IPS-15b (cell line): ENCODE data around the gene LHFPL2.
"Not testable (repeated sequence)": the region's sequence is repeated elsewhere in the genome, so short reads cannot be mapped to it uniquely, and the experiment has no call there.

Experiments
- H3K27me3 ChIP-seq: one replicate; pipeline ENCODE4 v1.6.1; 2013; ENCODE audit warnings: low read length; ENCODE audit not compliant: control insufficient read depth, insufficient read depth
- H3K36me3 ChIP-seq: one replicate; pipeline ENCODE4 v1.6.1; 2013; ENCODE audit warnings: low read length; ENCODE audit not compliant: control insufficient read depth, insufficient read depth
- H3K4me1 ChIP-seq: one replicate; pipeline ENCODE4 v1.6.1; 2013; ENCODE audit warnings: mild to moderate bottlenecking, low read length; ENCODE audit not compliant: control insufficient read depth, insufficient read depth
- H3K4me3 ChIP-seq: one replicate; pipeline ENCODE4 v1.5.1; 2013; ENCODE audit warnings: low read depth, low read length
- H3K9ac ChIP-seq: one replicate; pipeline ENCODE4 v1.6.1; 2013; ENCODE audit warnings: low read depth, mild to moderate bottlenecking, low read length
- H3K9me3 ChIP-seq: one replicate; pipeline ENCODE4 v1.6.1; 2013; ENCODE audit warnings: mild to moderate bottlenecking, low read length; ENCODE audit not compliant: control insufficient read depth, insufficient read depth

LHFPL2 gene

GRCh38 chr5:78677777-78678668 is 29.5 kb upstream of the LHFPL2 start:
- H3K9ac ChIP-seq = no peak overlapping the region
- H3K36me3 ChIP-seq = no peaks in the 10 kb centered on the region
- no peaks in the 10 kb centered on the region for H3K27me3 ChIP-seq
- H3K4me1 ChIP-seq = no peaks in the 10 kb centered on the region
- peaks cover 4% of the 10 kb centered on the region for H3K9me3 ChIP-seq
- no peak overlapping the region for H3K4me3 ChIP-seq

GRCh38 chr5:78675956-78676730 is 27.6 kb upstream of the LHFPL2 start:
- H3K36me3 ChIP-seq = no peaks in the 10 kb centered on the region
- H3K27me3 ChIP-seq = no peaks in the 10 kb centered on the region
- no peaks in the 10 kb centered on the region for H3K9me3 ChIP-seq
- no peaks in the 10 kb centered on the region for H3K4me1 ChIP-seq
- no peak overlapping the region for H3K9ac ChIP-seq
- H3K4me3 ChIP-seq = no peak overlapping the region

DNA sequence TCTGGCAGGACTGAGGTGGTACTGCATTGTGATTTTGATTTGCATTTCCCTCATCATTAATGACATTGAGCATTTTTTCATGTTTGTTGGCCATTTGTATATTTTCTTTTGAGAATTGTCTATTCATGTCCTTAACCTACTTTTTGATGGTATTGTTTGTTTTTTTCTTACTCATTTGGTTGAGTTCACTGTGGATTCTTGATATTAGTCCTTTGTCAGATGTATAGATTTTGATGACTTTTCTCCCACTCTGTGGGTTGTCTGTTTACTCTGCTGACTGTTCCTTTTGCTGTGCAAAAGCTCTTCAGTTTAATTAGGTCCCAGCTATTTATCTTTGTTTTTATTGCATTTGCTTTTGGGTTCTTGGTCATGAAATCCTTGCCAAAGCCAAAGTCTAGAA is 25.3 kb upstream of the LHFPL2 start:
- not testable (repeated sequence) for H3K27me3 ChIP-seq, H3K4me1 ChIP-seq, H3K36me3 ChIP-seq, H3K9ac ChIP-seq, H3K9me3 ChIP-seq, H3K4me3 ChIP-seq

GRCh38 chr5:78672154-78672553 is 23.6 kb upstream of the LHFPL2 start:
- no peaks in the 10 kb centered on the region for H3K36me3 ChIP-seq
- no peaks in the 10 kb centered on the region for H3K9me3 ChIP-seq
- H3K9ac ChIP-seq = no peak overlapping the region
- H3K27me3 ChIP-seq = no peaks in the 10 kb centered on the region
- no peak overlapping the region for H3K4me3 ChIP-seq
- no peaks in the 10 kb centered on the region for H3K4me1 ChIP-seq

DNA sequence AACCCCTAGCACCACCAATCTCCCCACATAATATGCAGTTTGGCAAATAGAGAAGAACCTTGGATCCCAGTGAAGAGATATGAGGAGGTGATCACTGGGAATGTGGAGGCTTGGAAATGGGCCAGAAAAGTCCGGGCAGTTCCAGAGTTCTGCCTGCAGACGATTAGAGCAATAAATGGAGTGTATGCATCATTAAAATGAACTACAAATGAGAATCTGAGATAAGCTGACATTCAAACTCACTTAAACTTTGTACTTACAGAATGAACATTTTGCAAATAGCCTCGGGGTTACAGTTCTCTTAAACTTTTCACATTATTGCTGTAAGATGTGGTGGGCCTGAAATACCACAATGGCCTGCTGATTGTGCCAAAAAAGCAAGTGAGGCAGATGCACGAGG is 23.0 kb upstream of the LHFPL2 start:
- no peaks in the 10 kb centered on the region for H3K27me3 ChIP-seq
- no peaks in the 10 kb centered on the region for H3K9me3 ChIP-seq
- no peaks in the 10 kb centered on the region for H3K36me3 ChIP-seq
- H3K4me3 ChIP-seq = no peak overlapping the region
- H3K4me1 ChIP-seq = no peaks in the 10 kb centered on the region
- H3K9ac ChIP-seq = no peak overlapping the region

DNA sequence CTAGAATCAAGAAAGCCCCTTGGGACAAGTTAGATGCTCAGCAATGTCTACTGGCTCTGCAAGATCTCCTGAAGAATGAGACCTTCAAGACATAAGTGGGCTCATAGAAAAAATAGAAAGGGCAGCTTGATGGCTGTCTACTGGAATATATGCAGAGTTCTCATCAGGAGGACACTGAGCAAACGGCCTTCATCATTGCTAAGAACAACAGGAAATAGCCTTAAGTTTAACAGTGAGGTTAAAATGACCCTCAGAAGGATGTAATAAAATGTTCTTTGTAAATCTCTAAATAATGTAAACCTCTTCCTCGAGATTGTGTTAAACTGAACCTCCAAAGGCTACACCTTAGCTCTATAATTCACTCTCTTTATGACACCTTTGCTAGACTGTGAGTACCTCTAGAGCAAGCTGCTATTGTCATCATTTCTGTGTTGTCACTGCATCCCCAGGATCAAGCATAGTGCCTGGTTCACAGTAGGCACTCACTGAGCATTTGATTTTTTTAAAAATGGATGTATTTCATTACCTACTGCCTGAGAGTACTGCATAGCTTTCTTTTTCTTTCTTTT is 22.2 kb upstream of the LHFPL2 start:
- H3K9me3 ChIP-seq = no peaks in the 10 kb centered on the region
- H3K4me1 ChIP-seq = no peaks in the 10 kb centered on the region
- H3K9ac ChIP-seq = no peak overlapping the region
- H3K36me3 ChIP-seq = no peaks in the 10 kb centered on the region
- no peak overlapping the region for H3K4me3 ChIP-seq
- H3K27me3 ChIP-seq = no peaks in the 10 kb centered on the region

DNA sequence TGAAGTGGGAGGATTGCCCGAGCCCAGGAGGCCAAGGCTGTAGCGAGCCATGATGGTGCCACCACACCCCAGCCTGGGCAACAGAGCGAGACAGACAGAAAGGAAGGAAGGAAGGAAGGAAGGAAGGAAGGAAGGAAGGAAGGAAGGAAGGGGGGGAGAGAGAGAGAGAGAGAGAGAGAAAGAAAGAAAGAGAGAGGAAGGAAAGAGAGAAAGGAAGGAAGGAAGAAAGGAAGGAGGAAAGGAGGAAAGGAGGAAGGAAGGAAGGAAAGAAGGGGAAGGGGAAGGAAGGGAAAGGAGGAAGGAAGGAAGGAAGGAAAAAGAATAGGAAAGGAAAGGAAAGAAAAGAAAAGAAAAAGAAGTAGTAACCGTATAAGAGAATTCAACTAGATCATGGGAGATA is 20.8 kb upstream of the LHFPL2 start:
- no peaks in the 10 kb centered on the region for H3K4me1 ChIP-seq

GRCh38 chr5:78667461-78668103 is 19.0 kb upstream of the LHFPL2 start:
- no peaks in the 10 kb centered on the region for H3K9me3 ChIP-seq
- H3K36me3 ChIP-seq = no peaks in the 10 kb centered on the region
- H3K4me1 ChIP-seq = no peaks in the 10 kb centered on the region
- H3K9ac ChIP-seq = no peak overlapping the region
- H3K27me3 ChIP-seq = no peaks in the 10 kb centered on the region
- H3K4me3 ChIP-seq = no peak overlapping the region

More for the DNA sequence above, 20.8 kb upstream of the LHFPL2 start:
- H3K4me3 ChIP-seq = no peak overlapping the region
- no peaks in the 10 kb centered on the region for H3K9me3 ChIP-seq
- no peaks in the 10 kb centered on the region for H3K36me3 ChIP-seq
- H3K27me3 ChIP-seq = no peaks in the 10 kb centered on the region
- no peak overlapping the region for H3K9ac ChIP-seq

GRCh38 chr5:78666975-78667374 is 18.4 kb upstream of the LHFPL2 start:
- not testable (repeated sequence) for H3K36me3 ChIP-seq, H3K9me3 ChIP-seq, H3K27me3 ChIP-seq, H3K9ac ChIP-seq, H3K4me3 ChIP-seq, H3K4me1 ChIP-seq

GRCh38 chr5:78666041-78666444 is 17.5 kb upstream of the LHFPL2 start:
- H3K9ac ChIP-seq = no peak overlapping the region
- no peaks in the 10 kb centered on the region for H3K27me3 ChIP-seq
- no peaks in the 10 kb centered on the region for H3K4me1 ChIP-seq
- H3K9me3 ChIP-seq = no peaks in the 10 kb centered on the region
- no peaks in the 10 kb centered on the region for H3K36me3 ChIP-seq
- no peak overlapping the region for H3K4me3 ChIP-seq

- H3K36me3 ChIP-seq = no peaks in the 10 kb centered on the region
- no peaks in the 10 kb centered on the region for H3K4me1 ChIP-seq
Measured at GRCh38 chr5:78665534-78665933, 17.0 kb upstream of the LHFPL2 start.

More at GRCh38 chr5:78665534-78665933, 17.0 kb upstream of the LHFPL2 start:
- Histone ChIP-seq H3K27me3 (no peaks in the 10 kb centered on the region), H3K4me3 (no peak overlapping the region), H3K9ac (no peak overlapping the region), H3K9me3 (no peaks in the 10 kb centered on the region)
